Activated T-cell treated with anti-CD3 and anti-CD28 coated beads, Interleukin-2, amount 50 U/mL, for 48 hours (primary cell): ENCODE data around the gene ANXA9.

Experiments used
- DNase-seq, 2 experiments: peaks; one replicate each; pipeline ENCODE4 v3.0.0-alpha.2; 2020

Gene ANXA9

DNA sequence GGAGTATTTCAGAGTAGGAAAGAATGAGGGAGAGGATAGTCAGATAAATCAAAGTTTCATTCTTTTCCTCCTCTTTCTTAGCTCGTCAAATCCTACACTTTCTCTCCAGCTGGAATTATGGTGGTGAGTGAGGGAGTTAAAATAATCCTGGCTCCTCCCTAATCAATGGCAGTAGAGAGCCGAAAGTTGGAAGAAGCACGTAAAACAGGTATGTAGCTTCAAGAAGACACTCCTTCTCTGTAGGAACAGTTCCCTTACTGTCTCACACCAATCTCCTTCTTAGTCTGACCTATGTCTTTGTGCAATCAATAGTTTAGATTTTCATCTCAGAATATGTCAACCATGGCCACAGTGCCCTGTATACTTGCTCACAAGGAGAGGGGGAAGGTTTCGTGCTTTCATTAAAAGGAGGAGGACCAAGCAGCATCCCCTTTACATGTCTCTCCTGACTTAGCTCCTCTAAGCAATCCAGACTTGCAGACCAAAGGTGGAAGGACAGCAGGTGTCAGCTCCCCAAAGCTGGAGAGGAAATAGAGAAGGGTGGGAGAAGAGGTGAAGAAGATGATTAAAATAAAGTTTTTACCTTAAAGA lies 23.7 kb downstream of the ANXA9 start:
- DNase-seq = no peak

DNA sequence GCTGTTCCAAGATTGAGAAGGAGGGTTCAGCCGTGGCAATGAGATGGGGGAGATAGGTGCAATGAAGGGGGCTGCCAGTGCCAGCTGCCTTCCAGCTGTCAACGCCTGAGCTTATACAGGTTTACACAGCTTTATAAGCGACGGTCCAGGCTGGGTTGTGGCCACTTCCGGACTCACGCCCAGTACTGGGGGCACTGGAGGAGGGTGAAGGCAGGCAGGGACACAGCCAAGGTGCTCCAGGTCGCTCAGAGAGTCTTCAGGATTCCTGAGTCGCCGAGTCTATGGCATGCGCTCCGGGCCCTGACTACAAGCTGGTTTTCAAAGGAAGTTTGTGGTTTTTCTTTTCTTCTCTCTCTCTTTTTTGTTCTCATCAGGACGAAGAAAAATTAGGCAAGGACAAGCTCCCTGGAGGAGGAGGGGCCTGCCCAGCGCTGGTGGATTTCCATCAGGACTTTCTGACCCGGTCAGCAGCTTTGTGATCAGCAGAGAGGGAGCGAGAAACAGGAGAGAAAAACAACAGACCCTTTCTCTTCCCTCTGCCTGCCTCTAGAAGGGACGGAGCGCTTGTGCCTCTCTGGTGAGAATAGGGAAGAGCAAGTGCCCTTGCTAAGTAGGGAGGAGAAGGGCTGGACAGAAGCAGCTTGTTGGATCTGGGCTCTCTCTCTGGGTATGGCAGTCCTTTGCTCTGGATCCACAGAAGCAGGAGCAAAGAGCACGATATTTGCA lies 24.4 kb downstream of the ANXA9 start, which contains the start of gene MINDY1:
Gene MINDY1, minus strand, starts transcription at position 576 of the 726 bp plus-strand sequence. CDS start 4,285 bp downstream, outside the sequence.
- peak; percentile 61 to 63 for DNase-seq

DNA sequence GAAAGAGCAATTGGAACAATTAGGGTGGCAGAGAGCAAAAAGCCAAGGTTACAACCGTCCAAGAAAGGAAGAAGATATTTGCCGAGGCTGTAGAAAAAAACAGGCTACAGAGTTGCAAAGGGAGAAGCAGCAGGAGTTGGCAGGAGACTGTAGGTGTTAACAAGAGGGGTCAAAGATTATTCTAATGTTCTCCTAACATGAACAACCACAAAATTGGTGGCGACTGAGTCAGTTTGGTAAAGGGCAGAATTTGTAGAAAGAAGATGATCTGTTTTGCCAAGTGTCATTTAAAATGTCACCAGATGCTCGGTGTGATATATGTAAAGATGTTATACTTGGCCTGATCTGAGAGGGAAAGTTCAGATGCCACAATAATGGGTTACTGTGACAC lies 25.8 kb downstream of the ANXA9 start:
- DNase-seq = no peak

DNA sequence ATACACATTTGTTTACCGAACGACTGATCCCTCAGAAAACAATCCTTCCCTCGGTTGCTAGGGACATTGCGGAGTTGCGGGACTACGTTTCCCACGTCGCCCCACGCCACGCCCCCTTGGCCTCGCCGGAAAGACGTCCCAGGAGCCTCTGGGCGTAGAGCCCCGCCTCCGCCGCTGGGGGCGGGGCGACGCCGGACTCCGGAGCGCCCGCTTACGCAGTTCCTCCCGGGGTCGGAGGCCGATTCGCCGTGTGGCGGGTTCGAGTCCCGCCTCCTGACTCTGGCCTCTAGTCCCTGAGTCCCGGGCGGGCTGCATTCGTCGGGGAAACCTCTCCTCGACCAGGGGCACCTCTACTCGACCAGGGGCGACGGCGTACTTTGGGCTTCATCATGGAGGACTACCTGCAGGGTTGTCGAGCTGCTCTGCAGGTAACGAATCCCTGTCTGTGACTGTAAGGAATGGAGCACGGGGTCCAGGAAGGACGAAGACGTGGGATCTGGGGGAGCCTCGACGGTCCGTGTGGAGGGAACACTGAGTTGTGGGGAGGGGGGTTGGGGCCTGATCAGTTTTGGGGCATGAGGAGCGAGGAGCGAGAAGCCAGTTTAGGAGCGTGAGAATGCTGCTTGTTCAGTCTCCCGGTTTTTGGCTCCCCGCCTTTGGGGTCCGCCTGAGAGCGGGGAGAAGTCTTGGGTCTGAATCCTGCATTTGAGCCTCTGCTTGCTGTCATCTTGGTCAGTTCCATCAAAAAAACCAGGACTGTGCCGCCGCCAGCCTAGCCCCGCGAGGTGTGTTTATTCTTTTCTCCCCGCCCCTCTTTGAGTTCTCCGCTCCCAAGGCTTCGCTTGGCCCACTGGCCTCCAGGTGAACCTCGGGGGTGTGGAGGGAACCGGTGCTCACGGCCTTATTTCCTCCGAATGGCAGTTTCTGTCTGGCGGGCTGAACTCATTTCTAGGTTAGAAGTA lies 26.4 kb downstream of the ANXA9 start, which contains the start of gene PRUNE1:
Gene PRUNE1, plus strand, starts transcription at position 206 of the 962 bp plus-strand sequence. Its CDS starts 184 bp downstream, at position 390.
- DNase-seq = peak; percentile 96 to 97

DNA sequence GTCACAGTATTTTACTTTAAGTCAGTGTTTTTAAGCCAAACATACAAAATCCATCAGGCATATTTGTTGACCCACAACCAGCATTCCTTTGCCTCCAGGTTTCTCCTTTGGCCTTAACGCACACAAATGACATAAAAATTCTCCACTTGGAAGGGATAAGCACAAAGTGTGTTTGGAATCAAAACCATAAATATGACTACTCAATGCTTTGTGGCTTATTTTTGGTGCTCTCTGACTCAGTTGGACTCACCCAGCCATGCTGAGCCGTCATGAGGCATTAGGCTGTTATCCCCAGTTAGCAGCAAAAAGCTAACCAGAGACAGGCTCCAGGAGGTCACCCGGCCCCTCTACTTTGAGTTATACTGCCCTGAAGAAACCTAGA lies 27.1 kb downstream of the ANXA9 start:
- peak; percentile 35 to 40 for DNase-seq

DNA sequence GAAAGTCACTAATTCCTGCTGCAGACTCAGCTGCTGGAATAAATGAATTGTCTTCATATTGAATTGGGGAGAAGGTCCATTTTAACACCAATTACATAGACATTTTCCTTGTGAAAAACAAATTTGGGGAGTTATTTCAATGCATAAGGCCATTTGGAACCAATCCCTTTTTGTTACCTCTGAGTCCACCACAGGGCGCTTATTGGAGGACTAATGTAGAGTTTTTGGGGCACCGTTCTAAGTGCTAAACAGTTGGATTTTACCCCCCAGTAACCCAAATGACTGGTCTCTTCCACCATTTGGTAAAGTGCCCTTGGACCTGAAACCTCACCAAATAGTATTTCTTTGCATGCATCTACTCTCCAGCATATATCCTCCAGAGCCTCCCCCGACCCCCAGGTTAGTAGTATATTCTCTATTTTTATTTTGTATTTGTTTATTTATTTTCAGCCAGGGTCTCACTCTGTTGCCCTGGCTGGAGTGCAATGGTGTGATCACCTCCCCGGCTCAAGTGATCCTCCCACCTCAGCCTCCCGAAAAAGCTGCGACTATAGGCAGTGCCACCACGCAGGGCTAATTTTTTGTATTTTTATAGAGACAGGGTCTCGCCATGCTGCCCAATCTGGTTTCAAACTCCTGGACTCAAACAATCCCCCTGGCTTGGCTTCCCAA lies 27.7 kb downstream of the ANXA9 start:
- no peak for DNase-seq

DNA sequence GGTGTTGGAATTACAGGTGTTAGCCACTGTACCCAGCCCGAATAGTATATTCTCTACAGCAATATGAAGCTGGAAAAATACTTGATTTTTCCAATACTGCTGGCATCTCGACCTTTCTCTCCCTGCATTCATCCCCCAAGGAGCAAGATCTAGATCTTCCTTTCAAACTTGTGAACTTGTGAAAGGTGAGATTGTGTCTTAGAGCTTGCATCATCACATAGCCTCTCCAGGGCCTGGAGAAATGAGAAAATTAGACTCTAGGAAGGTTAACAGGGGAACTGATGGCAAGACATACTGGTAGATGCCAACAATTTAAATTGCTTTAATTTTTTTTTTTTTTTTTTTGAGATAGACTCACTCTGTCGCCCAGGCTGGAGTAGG lies 28.2 kb downstream of the ANXA9 start:
- DNase-seq = no peak

DNA sequence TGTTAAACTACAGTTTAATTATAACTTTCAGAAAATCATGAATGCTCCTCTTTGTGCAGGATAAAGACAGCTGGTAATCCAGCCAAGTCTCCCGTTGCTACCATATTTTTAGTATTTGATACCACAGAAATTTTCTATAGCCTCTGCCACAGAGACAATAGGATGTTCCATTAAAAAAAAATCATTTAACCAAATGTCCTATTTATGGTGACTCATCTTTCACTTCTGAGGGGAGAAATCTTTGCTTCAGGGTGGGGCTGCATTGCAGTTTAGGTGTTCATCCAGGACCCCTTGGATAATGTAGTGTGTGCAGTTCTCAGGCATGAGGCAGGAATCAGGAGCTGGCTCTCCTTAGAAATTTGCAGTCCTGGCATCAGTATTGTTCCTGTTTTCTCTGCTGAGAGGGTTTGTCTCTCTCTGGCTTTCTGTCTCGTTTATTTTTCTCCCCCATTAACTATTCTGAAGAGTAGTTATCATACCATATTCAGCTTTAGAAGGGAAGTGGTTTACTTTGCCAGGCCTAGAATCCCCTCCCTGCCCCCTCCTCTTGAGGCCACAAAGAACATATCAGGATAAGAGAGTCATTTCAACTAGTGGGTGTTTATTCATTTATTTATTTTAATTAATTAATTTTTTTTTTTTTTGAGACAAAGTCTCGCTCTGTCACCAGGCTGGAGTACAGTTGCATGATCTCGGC lies 29.2 kb downstream of the ANXA9 start:
- DNase-seq = no peak

DNA sequence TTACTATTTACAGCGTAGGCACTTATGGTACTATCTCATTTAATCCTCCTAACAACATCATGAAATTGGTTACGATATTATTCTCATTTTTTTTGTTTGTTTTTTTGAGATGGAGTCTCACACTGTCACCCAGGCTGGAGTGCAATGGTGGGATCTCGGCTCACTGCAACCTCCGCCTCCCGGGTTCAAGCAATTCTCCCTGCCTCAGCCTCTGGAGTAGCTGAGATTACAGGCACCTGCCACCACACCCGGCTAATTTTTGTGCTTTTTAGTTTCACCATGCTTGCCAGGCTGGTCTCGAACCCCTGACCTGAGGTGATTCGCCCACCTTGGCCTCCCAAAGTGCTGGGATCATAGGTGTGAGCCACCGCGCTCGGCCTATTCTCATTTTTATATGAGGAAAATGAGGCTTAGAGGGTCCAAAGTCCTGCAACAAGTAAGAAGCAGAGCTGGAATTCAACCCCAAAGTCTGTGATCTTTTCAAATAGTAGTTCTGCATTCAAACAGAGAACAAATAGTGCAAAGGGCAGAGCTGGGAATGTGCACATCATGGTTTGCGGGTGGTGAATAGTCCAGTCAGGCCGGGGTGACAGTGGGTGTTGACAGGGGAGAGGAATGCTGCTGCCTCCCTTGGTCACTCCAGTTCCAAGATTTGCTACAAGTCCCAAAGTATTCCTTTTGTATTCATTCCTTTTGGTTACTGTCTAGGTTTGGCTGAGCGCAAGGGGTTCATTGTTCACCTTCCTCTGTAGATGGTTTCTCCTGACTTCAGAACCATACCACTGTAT lies 30.8 kb downstream of the ANXA9 start:
- no peak for DNase-seq

DNA sequence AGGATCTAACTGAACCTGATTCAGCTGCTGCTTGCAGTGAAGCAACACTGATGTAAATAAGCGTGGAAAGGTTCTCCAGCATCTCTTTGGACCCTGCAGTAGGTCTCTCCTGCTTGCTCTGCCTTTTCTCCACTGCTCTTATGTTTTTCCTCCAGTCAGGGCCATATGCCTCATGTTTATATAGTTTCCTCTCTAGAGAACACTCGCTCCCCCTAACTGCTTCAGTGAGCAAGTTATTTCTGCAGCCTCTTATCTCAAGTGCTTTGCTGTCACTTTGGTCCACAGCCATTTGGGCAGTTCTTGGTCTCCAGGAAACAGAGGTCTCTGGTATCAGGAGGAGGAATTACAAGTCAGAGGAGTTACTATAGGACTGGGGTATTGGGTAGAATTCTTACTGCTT lies 31.4 kb downstream of the ANXA9 start:
- DNase-seq = no peak

DNA sequence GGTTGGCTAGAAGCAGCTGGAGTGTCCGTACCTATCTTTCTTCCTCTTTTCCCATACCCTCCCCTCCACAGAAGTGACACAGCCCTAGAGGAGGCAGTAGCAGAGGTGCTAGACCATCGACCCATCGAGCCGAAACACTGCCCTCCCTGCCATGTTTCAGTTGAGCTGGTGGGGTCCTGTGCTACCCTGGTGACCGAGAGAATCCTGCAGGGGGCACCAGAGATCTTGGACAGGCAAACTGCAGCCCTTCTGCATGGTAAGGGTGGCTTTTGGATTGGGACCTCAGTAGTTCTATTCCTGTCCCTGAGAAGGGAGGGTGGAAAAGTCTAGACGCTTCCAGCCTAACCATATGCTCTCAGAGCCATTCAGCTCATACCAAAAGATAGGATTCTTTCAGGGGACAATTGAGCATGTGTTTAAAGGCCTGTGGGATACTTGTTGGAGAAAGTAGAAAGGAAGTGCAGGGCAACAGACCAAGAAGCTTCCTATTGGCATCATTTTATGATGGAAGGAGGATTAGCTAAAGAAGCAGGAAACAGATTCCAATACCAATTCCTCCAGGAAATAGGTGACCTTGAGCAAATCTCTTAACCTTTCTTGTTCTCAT lies 42.6 kb downstream of the ANXA9 start:
- DNase-seq = peak; percentile 85 to 88

DNA sequence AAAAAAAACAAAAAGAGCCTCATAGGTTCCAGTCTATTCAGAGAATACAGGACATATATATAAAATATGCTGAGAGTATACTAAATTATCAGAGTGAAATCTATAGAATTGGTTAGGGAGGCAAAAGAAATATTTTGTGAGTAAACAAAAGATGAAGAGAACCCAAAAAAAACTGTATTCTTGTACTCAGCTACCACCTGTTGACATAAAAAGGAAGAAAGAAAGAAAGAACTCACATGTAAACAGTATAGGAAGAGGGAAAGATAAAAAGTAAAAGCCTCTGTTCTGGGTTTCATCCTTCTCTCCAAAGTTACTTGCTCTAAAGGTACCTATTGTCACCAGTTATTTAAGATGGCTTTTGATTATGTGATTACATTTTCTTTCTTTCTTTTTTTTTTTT lies 44.4 kb downstream of the ANXA9 start:
- no peak for DNase-seq

DNA sequence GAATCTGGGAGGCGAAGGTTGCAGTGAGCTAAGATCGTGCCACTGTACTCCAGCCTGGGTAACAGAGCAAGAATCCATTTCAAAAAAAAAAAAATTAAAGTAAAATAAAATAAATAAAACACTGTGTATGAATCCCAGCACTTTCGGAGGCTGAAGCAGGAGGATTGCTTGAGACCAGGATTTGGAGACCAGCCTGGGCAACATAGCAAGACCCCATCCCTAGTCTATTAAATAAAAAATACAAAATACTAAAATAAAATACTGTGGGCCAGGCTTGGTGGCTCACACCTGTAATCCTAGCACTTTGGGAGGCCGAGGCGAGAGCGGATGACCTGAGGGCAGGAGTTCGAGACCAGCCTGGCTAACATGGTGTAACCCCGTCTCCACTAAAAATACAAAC lies 50.1 kb downstream of the ANXA9 start:
- DNase-seq = no peak

DNA sequence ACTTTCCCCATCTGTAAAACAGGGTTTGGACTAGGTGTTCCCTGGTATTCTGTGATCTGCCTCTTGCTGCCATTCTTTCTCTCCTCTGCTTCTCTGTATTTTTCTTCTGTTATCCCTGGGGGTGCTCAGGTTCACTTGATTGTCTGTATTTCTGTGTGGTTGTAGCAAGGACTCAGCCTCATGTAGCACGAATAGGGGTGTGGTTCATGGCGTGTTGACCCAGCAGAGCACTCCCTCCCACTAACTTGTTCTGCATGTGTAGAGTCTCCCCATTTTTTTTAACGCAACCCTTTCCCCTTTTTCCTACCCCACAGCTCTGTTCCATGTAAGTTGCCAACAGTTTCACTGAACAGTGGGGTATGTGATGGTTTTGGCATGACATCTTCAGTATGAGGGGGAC lies 53.1 kb downstream of the ANXA9 start:
- DNase-seq = no peak

DNA sequence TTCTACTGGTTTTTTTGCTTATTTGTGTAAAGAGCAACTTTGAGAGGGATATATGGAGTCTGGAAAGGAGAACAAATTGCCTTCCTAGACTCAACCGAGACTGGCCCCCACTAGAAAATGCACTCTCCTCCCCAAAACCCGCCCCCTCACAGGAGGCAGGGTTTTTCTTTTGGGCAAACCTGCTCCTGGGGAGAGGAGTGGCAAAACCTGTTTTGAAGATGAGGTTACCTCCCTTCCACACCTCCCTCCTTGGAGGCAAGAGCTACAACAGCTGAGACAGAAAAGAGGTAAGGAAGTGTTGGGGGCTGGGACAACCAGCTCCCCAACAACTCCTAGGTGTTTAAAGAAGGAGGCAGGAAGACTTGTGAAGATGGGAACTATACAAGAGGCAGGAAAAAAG lies 54.3 kb downstream of the ANXA9 start, which contains the start of gene BNIPL:
Gene BNIPL, plus strand, starts transcription at position 231 of the 400 bp plus-strand sequence. Its CDS starts 140 bp downstream, at position 371.
- no peak for DNase-seq

DNA sequence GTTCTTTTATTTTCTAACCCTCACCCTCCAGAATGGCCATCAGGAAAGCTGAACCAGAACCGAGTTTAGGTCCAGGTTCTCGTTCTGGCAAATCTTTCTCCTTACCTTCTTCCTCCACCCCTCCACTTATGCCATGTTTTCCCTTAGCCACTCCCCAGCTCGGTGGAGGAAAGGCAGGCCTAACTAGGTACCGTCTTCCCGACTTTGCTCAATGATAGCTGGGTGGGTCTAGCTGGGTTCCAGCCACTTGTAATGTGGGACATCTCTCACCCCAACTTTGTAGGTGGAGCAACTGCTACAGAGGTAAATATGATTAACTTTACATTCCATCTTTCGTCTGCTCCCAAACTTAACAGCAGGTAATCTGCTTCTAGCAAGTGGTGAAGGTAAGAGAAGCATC lies 54.9 kb downstream of the ANXA9 start:
- no peak for DNase-seq

DNA sequence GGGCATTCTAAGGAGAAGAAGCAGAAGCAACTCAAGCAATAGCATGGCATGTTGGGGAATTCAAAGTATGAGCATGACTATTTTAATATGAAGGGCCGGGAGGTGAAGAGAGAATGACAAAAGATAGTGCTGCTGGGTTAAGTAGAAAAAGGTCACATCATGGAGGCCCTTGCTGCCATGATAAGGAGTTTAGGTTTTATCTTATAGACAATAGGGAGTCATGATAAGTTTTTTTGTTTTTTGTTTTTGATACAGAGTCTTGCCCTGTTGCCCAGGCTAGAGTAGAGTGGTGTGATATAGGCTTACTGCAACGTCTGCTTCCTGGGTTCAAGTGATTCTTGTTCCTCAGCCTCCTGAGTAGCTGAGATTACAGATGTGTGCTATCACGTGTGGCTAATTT lies 57.4 kb downstream of the ANXA9 start:
- DNase-seq = no peak

DNA sequence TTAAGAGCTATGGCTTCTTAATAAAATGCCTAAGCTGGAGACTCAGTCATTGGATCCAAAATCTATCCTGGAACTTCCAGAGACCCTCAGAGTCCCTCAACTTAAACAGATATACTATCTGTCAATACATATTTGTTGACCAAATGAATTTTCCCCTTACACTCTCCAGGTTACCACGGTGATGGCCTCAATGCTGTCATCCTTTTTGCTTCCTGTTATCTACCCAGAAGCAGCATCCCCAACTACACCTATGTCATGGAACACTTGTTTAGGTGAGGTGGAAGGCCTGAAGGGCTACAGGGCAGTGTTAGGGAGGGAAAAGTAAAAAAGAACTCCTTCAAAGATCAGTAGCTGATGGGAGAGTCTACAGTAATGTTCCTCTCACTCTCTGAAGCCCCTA lies 61.1 kb downstream of the ANXA9 start:
- DNase-seq = no peak
